Uterus (tissue), 4 donors: Measurements from ENCODE around the gene MAPRE2. TPM values are rescaled to one million over a fixed set of nuclear protein-coding genes. Genes with fewer than 3 reads are reported as not detected.

ENCODE experiments used
- DNase-seq, 2 donors: peaks; one replicate each; pipeline ENCODE4 v3.0.0-alpha.2; 2019 to 2020
- H3K27ac ChIP-seq, 2 donors: fragments of 200-600 bp; sonication (generic); 1 replicate in 1 of 2; 2 replicates in 1 of 2; pipeline ENCODE4 v1.5.1; 2016 to 2018
- H3K27me3 ChIP-seq, 2 donors: fragments of 200-600 bp; sonication (generic); one replicate each; pipeline ENCODE4 v1.5.1; 2018 to 2019; ENCODE audit warnings: control low read depth in 1 of 2
- H3K36me3 ChIP-seq, 2 donors: fragments of 200-600 bp; sonication (generic); one replicate each; pipeline ENCODE4 v1.5.1; 2019; ENCODE audit warnings: control low read depth in 1 of 2
- H3K4me1 ChIP-seq, 2 donors: fragments of 200-600 bp; sonication (generic); one replicate each; pipeline ENCODE4 v1.5.1; 2018 to 2019; ENCODE audit warnings: control low read depth in 1 of 2
- H3K4me3 ChIP-seq, 2 donors: fragments of 200-600 bp; sonication (generic); 1 replicate in 1 of 2; 2 replicates in 1 of 2; pipeline ENCODE4 v1.5.1; 2018 to 2019; ENCODE audit warnings: mild to moderate bottlenecking in 1 of 2
- H3K9me3 ChIP-seq, 2 donors: fragments of 200-600 bp; sonication (generic); one replicate each; pipeline ENCODE4 v1.5.1; 2019; ENCODE audit warnings: control low read depth in 1 of 2
- POLR2A ChIP-seq, 2 donors: fragments of 450-650 bp; IDR thresholded peaks; one replicate each; pipeline ENCODE4 v1.6.1; 2016; ENCODE audit warnings: antibody characterized with exemption in 2 of 2, mild to moderate bottlenecking in 1 of 2, moderate library complexity in 1 of 2
- intact Hi-C: fragments of 100-400 bp; cut with DNase I; formaldehyde crosslinking; loops from one replicate; pipeline ENCODE4 v1.15.1; 2023; ENCODE audit warnings: low total_unique reads
- total RNA-seq, 4 donors: library from RNA; depleted of rRNA in 3 of 4; stranded (reverse); fragments of >200 nt in 3 of 4; gene quantifications; one replicate each; pipeline versions ENCODE4 v1.1.0 to v1.2.4, GENCODE V29; 2014 to 2023
- TF ChIP-seq, protein P1 (sequence below), 4 experiments: fragments of 200-600 bp in 2 of 4; fragments of 450-650 bp in 2 of 4; sonication (generic) in 2 of 4; IDR thresholded peaks; one replicate each; pipeline ENCODE4 v1.5.1; 2016 to 2019; ENCODE audit warnings: antibody characterized with exemption in 4 of 4, mild to moderate bottlenecking in 2 of 4, moderate library complexity in 1 of 4
- donor health status: DM: yes; HTN: yes; CAD: no.

Gene MAPRE2
- total RNA-seq, 4 donors from 2014 or later: 7.4 to 29.8 (median 21.7) TPM

DNA sequence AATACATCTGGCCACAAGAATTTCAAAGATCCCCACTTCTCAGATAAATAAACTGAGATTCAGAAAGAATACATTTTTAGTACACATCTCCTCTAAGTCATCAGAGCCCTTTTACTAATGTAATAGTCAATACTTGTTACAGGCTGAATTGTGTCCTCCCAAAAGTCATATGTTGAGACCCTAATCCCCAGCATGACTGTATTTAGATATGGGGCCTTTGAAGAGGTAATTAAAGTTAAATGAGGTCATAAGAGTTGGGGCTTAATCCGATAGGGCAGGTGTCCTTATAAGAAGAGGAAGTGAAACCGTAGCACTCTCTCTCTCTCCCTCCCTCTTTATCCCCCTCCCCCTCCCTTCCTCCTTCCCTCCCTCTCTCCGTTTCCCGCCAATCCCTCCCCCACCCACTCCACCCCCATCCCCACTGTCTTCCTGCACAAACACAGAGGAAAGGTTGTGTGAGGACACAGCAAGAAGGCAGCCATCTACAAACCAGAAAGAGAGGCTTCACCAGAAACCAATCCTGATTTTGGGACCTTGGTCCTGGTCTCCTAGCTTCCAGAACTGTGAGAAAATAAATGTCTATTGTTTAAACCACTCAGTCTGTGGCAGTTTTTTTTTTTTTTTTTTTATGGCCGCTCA, 133.0 kb downstream of the MAPRE2 start:
- Histone ChIP-seq H3K27me3 (no peaks in the 10 kb centered on the region), H3K4me1 (no peaks in the 10 kb centered on the region), H3K36me3 (no peaks in the 10 kb centered on the region), H3K4me3 (no peak overlapping the region), H3K9me3 (no peaks in the 10 kb centered on the region), H3K27ac (no peak overlapping the region)
- TF ChIP-seq, protein P1, sequence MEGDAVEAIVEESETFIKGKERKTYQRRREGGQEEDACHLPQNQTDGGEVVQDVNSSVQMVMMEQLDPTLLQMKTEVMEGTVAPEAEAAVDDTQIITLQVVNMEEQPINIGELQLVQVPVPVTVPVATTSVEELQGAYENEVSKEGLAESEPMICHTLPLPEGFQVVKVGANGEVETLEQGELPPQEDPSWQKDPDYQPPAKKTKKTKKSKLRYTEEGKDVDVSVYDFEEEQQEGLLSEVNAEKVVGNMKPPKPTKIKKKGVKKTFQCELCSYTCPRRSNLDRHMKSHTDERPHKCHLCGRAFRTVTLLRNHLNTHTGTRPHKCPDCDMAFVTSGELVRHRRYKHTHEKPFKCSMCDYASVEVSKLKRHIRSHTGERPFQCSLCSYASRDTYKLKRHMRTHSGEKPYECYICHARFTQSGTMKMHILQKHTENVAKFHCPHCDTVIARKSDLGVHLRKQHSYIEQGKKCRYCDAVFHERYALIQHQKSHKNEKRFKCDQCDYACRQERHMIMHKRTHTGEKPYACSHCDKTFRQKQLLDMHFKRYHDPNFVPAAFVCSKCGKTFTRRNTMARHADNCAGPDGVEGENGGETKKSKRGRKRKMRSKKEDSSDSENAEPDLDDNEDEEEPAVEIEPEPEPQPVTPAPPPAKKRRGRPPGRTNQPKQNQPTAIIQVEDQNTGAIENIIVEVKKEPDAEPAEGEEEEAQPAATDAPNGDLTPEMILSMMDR (IDR thresholded peaks at IDR 0.05): no peak
- TF ChIP-seq POLR2A (IDR thresholded peaks at IDR 0.05): no peak
- DNase-seq: no peak
- intact Hi-C loops: no loop called here

DNA sequence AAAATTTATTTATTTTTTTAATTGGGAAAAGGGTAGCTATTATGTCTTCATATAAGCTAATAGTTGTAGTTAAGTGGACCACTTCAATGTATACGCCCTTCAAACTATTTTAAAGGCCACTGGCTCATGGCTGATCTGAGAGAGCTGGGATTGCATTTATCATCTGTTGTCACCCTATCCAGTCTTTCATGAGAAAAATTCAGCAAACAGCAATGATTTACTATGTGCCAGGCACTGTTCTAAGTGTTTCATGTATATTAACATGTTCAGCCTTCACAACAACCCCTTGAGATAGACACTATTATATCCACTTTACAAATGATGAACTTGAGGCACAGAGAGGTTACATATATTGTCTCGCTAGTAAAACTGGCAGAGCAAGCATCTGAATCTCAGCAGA, 133.5 kb downstream of the MAPRE2 start:
- no peak for DNase-seq
- no peaks in the 10 kb centered on the region for H3K27me3 ChIP-seq
- H3K9me3 ChIP-seq: no peaks in the 10 kb centered on the region
- no peak overlapping the region for H3K4me3 ChIP-seq
- H3K4me1 ChIP-seq: no peaks in the 10 kb centered on the region
- intact Hi-C loops: no loop called here
- no peaks in the 10 kb centered on the region for H3K36me3 ChIP-seq
- no peak overlapping the region for H3K27ac ChIP-seq
- TF ChIP-seq, protein P1 (IDR thresholded peaks at IDR 0.05): no peak
- no peak for TF ChIP-seq POLR2A (IDR thresholded peaks at IDR 0.05)

DNA sequence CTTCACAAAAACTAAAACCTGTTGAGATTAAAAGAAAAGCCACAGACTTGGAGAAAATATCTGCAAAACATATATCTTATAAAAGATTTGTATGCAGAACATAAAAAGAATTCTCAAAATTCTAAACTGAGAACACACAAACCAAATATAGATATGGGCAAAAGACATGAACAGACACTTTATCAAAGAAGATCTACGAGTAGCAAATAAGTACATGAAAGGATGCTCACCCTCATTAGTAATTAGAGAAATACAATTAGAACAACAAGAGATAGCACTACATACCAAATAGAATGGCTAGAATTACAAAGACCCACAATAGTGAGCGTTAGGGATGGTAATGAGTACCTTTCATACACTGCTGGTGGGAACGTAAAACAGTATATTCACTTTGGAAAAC, 135.7 kb downstream of the MAPRE2 start:
- DNase-seq: no peak
- intact Hi-C loops: no loop called here
- Histone ChIP-seq H3K4me3 (no peak overlapping the region), H3K9me3 (no peaks in the 10 kb centered on the region), H3K4me1 (no peaks in the 10 kb centered on the region), H3K27ac (no peak overlapping the region), H3K36me3 (no peaks in the 10 kb centered on the region), H3K27me3 (no peaks in the 10 kb centered on the region)
- TF ChIP-seq POLR2A (IDR thresholded peaks at IDR 0.05): no peak
- TF ChIP-seq, protein P1 (IDR thresholded peaks at IDR 0.05): no peak

DNA sequence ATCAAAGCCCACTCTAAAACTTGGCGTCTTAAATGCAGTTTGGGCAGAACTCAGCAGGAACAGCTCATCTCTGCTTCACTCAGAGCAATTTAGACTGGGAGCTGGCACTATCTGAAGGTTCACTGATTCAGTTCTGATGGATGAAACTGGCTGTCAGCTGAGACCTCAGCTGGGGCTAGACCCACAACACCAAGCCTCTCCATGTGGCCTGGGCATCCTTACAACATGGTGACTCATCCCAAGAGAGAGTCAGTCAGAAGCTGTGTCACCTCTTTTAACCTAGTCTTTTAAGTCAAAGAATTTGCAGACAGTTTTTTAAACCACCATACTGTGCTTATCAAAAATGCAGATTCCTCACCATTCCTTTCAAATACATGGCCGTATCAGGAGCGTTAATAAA, 137.0 kb downstream of the MAPRE2 start:
- no peaks in the 10 kb centered on the region for H3K9me3 ChIP-seq
- no peak overlapping the region for H3K4me3 ChIP-seq
- no peak overlapping the region for H3K27ac ChIP-seq
- no peaks in the 10 kb centered on the region for H3K36me3 ChIP-seq
- H3K4me1 ChIP-seq: no peaks in the 10 kb centered on the region
- DNase-seq: no peak
- no peak for TF ChIP-seq POLR2A (IDR thresholded peaks at IDR 0.05)
- intact Hi-C loops: no loop called here
- no peaks in the 10 kb centered on the region for H3K27me3 ChIP-seq

DNA sequence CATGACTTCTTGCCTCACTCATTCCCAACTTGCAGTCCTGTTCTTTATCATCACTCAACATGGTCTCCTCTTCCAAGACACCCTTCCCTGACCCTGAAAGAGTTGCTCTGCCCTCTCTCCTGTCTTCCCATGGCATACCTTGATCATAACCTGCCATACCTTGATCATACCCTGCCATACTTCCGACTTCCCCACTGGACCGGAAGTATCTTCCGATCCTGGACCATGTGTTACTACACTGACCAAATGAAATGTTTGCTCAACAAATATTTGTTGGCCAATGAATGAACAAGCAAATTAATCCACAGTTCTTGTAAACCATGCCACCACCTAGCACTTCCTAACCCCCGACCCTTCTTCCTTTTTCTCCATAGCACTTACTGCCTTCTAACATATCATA, 138.7 kb downstream of the MAPRE2 start:
- Histone ChIP-seq H3K27me3 (no peaks in the 10 kb centered on the region), H3K4me3 (no peak overlapping the region), H3K36me3 (no peaks in the 10 kb centered on the region), H3K27ac (no peak overlapping the region), H3K9me3 (no peaks in the 10 kb centered on the region), H3K4me1 (no peaks in the 10 kb centered on the region)
- DNase-seq: no peak
- intact Hi-C loops: no loop called here
- no peak for TF ChIP-seq POLR2A (IDR thresholded peaks at IDR 0.05)
- TF ChIP-seq, protein P1 (IDR thresholded peaks at IDR 0.05): no peak

DNA sequence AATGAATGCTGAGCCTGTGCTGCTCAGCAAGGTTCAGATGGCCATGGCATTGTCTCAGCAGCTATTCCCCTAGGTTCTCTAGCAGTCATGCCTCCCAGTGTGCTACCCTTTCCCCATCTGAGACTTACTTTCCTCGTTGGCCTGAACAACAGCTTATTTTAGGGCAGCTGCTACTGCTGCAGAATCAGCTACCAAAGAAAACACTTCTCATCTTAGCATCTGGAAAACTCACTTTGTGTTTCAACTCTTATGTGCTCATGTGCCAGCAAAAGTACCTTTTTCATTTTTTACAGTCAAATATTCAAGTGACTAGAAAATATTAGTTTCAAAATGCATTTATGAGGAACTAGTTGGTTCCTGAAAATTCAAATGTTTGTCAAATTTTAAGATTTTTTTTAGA, 139.2 kb downstream of the MAPRE2 start:
- H3K36me3 ChIP-seq: no peaks in the 10 kb centered on the region
- intact Hi-C loops: no loop called here
- TF ChIP-seq, protein P1 (IDR thresholded peaks at IDR 0.05): no peak
- TF ChIP-seq POLR2A (IDR thresholded peaks at IDR 0.05): no peak
- no peaks in the 10 kb centered on the region for H3K4me1 ChIP-seq
- no peaks in the 10 kb centered on the region for H3K27me3 ChIP-seq
- H3K4me3 ChIP-seq: no peak overlapping the region
- H3K9me3 ChIP-seq: no peaks in the 10 kb centered on the region
- no peak for DNase-seq
- H3K27ac ChIP-seq: no peak overlapping the region
